Astrocyte (in vitro differentiated cells and primary cell): Measurements from ENCODE around the gene KNDC1. TPM values are rescaled to one million over a fixed set of nuclear protein-coding genes. Genes with fewer than 3 reads are reported as not detected.

Experiments
- DNase-seq: peaks from one replicate; pipeline ENCODE4 v3.0.0-alpha.2; 2010; ENCODE audit warnings: low read depth
- FAIRE-seq: peaks from 2 replicates; lab custom pipeline; 2011; peaks lifted over from hg19 to GRCh38; lab: Jason Lieb, UNC
- H2AFZ ChIP-seq: 2 replicates; pipeline ENCODE4 v1.6.0; 2012; ENCODE audit warnings: low read depth, low read length, inconsistent platforms
- H3K27ac ChIP-seq: 2 replicates; pipeline ENCODE4 v1.5.1; 2011; ENCODE audit warnings: low read depth, low read length, inconsistent platforms
- H3K27me3 ChIP-seq: 2 replicates; pipeline ENCODE4 v1.6.0; 2011; ENCODE audit warnings: low read length, inconsistent platforms; ENCODE audit not compliant: insufficient read depth
- H3K36me3 ChIP-seq: 2 replicates; pipeline ENCODE4 v1.5.1; 2011; ENCODE audit warnings: low read length, inconsistent platforms; ENCODE audit not compliant: insufficient read depth
- H3K4me1 ChIP-seq: 2 replicates; pipeline ENCODE4 v1.5.1; 2011; ENCODE audit warnings: low read length, inconsistent platforms; ENCODE audit not compliant: insufficient read depth
- H3K4me2 ChIP-seq: 2 replicates; pipeline ENCODE4 v1.6.0; 2012; ENCODE audit warnings: low read length, inconsistent platforms
- H3K4me3 ChIP-seq: 2 replicates; pipeline ENCODE4 v1.5.1; 2011; ENCODE audit warnings: low read depth, mild to moderate bottlenecking, low read length, inconsistent platforms; ENCODE audit not compliant: insufficient read depth
- H3K79me2 ChIP-seq: 2 replicates; pipeline ENCODE4 v1.6.0; 2012; ENCODE audit warnings: mild to moderate bottlenecking, low read length, inconsistent platforms; ENCODE audit not compliant: insufficient read depth
- H3K9ac ChIP-seq: 2 replicates; pipeline ENCODE4 v1.6.0; 2012; ENCODE audit warnings: mild to moderate bottlenecking, low read length, inconsistent platforms
- H3K9me3 ChIP-seq: 2 replicates; pipeline ENCODE4 v1.5.1; 2012; ENCODE audit warnings: low read depth, mild to moderate bottlenecking, low read length, inconsistent platforms; ENCODE audit not compliant: insufficient read depth
- H4K20me1 ChIP-seq: 2 replicates; pipeline ENCODE4 v1.6.0; 2012; ENCODE audit warnings: low read length, inconsistent platforms; ENCODE audit not compliant: insufficient read depth
- H3K27ac Mint-ChIP-seq: one replicate; pipeline ENCODE4 v1.8.0; 2021; ENCODE audit warnings: mild to moderate bottlenecking, mixed read lengths; ENCODE audit not compliant: unreplicated experiment
- H3K27me3 Mint-ChIP-seq: one replicate; pipeline ENCODE4 v1.8.0; 2021; ENCODE audit warnings: low read depth, mixed read lengths; ENCODE audit not compliant: unreplicated experiment
- H3K36me3 Mint-ChIP-seq: one replicate; pipeline ENCODE4 v1.8.0; 2021; ENCODE audit warnings: low read depth, mixed read lengths; ENCODE audit not compliant: unreplicated experiment
- H3K4me1 Mint-ChIP-seq: one replicate; pipeline ENCODE4 v1.8.0; 2021; ENCODE audit warnings: low read depth, mixed read lengths; ENCODE audit not compliant: unreplicated experiment
- H3K4me3 Mint-ChIP-seq: one replicate; pipeline ENCODE4 v1.8.0; 2021; ENCODE audit warnings: mild to moderate bottlenecking, moderate library complexity, mixed read lengths; ENCODE audit not compliant: unreplicated experiment
- H3K9me3 Mint-ChIP-seq: one replicate; pipeline ENCODE4 v1.8.0; 2021; ENCODE audit warnings: mild to moderate bottlenecking, mixed read lengths; ENCODE audit not compliant: unreplicated experiment
- CTCF ChIP-seq: IDR thresholded peaks from 2 replicates; pipeline ENCODE4 v1.5.1; 2011; ENCODE audit warnings: low read depth, mild to moderate bottlenecking, inconsistent platforms, low read length, moderate library complexity; ENCODE audit not compliant: insufficient read depth
- EZH2 ChIP-seq: IDR thresholded peaks from 2 replicates; pipeline ENCODE4 v1.6.1; 2012; ENCODE audit warnings: mild to moderate bottlenecking, low read length, inconsistent platforms; ENCODE audit not compliant: insufficient read depth
- total RNA-seq: library from RNA; stranded (reverse); gene quantifications from 2 replicates; pipeline ENCODE4 v1.2.1, GENCODE V29; 2021

KNDC1 gene
- total RNA-seq, 1 donor from 2014 or later = 2.6 TPM

DNA sequence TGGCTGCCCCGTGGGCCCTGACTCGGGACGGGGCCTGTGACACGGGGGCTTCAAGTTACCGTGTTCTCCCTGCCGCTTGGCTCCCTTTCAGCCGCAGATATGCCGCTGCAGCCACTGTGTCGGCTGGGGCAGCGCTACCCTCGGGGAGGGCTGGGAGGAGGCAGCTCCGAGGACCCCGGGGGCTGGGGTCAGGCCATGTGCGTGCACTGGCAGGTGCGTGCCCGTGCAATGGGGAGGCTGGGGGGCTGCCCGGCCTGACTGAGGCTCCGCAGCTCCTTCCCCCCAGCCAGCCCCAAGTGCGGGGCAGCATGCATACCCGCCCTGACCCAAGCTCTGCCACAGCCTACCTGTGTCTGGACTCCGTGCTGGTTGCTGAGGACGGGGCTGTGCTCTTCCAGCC is 29.2 kb downstream of the KNDC1 start:
- peaks cover 4% of the 10 kb centered on the region for H3K9me3 Mint-ChIP-seq
- peaks cover 1% of the 10 kb centered on the region for H3K36me3 Mint-ChIP-seq
- Histone ChIP-seq H3K27ac (no peak overlapping the region), H3K4me3 (no peak overlapping the region), H2AFZ (no peak overlapping the region), H3K36me3 (no peaks in the 10 kb centered on the region), H3K9ac (no peak overlapping the region), H4K20me1 (no peaks in the 10 kb centered on the region), H3K4me1 (no peaks in the 10 kb centered on the region), H3K4me2 (no peak overlapping the region), H3K9me3 (no peaks in the 10 kb centered on the region), H3K79me2 (no peaks in the 10 kb centered on the region), H3K27me3 (no peaks in the 10 kb centered on the region)
- DNase-seq (no peak), FAIRE-seq (no peak)
- no peaks in the 10 kb centered on the region for H3K4me1 Mint-ChIP-seq
- H3K27ac Mint-ChIP-seq = no peak overlapping the region
- TF ChIP-seq CTCF (no peak), EZH2 (no peak)
- peaks cover 20% of the 10 kb centered on the region for H3K27me3 Mint-ChIP-seq
- no peak overlapping the region for H3K4me3 Mint-ChIP-seq

DNA sequence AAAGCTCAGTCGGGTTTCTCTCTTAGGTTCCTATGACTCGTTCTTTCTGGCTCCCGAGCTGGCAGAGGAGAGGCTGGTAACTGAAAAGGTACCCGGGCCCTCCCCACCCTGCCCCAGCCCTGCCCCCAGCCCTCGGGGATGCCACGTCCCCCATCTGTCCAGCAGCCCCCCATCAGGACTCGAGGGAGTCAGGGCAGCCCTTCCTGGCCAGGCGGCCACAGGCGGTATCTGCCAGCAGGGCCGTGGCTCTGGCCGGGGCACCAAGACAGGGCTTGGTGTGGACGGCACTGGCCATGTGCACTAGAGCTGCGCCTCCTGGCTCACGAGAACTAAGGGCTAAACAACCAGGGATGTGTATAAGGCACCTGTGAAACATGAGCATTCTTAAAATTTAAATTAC is 29.7 kb downstream of the KNDC1 start:
- Histone ChIP-seq H4K20me1 (no peaks in the 10 kb centered on the region), H3K4me2 (no peak overlapping the region), H3K27ac (no peak overlapping the region), H3K4me1 (no peaks in the 10 kb centered on the region), H3K9me3 (no peaks in the 10 kb centered on the region), H2AFZ (no peak overlapping the region), H3K9ac (no peak overlapping the region), H3K27me3 (no peaks in the 10 kb centered on the region), H3K79me2 (no peaks in the 10 kb centered on the region), H3K36me3 (no peaks in the 10 kb centered on the region), H3K4me3 (no peak overlapping the region)
- no peak for FAIRE-seq
- peaks cover 7% of the 10 kb centered on the region for H3K9me3 Mint-ChIP-seq
- H3K27ac Mint-ChIP-seq = no peak overlapping the region
- no peak for DNase-seq
- H3K36me3 Mint-ChIP-seq = no peaks in the 10 kb centered on the region
- H3K4me3 Mint-ChIP-seq = no peak overlapping the region
- H3K4me1 Mint-ChIP-seq = no peaks in the 10 kb centered on the region
- peaks cover 21% of the 10 kb centered on the region for H3K27me3 Mint-ChIP-seq
- TF ChIP-seq EZH2 (no peak), CTCF (no peak)

- H4K20me1 ChIP-seq = no peaks in the 10 kb centered on the region
- H3K4me3 ChIP-seq = no peak overlapping the region
- FAIRE-seq (no peak), DNase-seq (no peak)
- TF ChIP-seq CTCF (no peak), EZH2 (no peak)
- no peaks in the 10 kb centered on the region for H3K36me3 Mint-ChIP-seq
- no peaks in the 10 kb centered on the region for H3K79me2 ChIP-seq
- no peak overlapping the region for H3K4me3 Mint-ChIP-seq
- no peaks in the 10 kb centered on the region for H3K36me3 ChIP-seq
- no peak overlapping the region for H3K27ac ChIP-seq
- H3K9me3 ChIP-seq = no peaks in the 10 kb centered on the region
- H3K4me2 ChIP-seq = no peak overlapping the region
- no peaks in the 10 kb centered on the region for H3K4me1 Mint-ChIP-seq
- H3K9ac ChIP-seq = no peak overlapping the region
- H2AFZ ChIP-seq = no peak overlapping the region
- peaks cover 23% of the 10 kb centered on the region for H3K27me3 Mint-ChIP-seq
- H3K27ac Mint-ChIP-seq = no peak overlapping the region
- H3K27me3 ChIP-seq = no peaks in the 10 kb centered on the region
- H3K4me1 ChIP-seq = no peaks in the 10 kb centered on the region
- H3K9me3 Mint-ChIP-seq = peaks cover 8% of the 10 kb centered on the region
Measured at GRCh38 chr10:133190225-133190624, 30.2 kb downstream of the KNDC1 start.
